ENCODE data around the gene TUBB8B. TPM values are rescaled to one million over a fixed set of nuclear protein-coding genes. Genes with fewer than 3 reads are reported as not detected.
"Not testable (repeated sequence)": the region's sequence is repeated elsewhere in the genome, so short reads cannot be mapped to it uniquely, and the experiment has no call there.

TUBB8B gene
- under 1 TPM; 0.42 to 0.64 (median 0.44) TPM for polyA plus RNA-seq (ENCODE audit: insufficient read length in 3 of 3)

GRCh38 chr18:49176-49665 is at the start of gene TUBB8B:
Gene TUBB8B, minus strand, starts transcription at chr18:49615. Its CDS starts 58 bp downstream, at chr18:49557.
- DNase-seq (ENCODE audit: low read depth in 3 of 3, low spot score in 2 of 3): not testable (repeated sequence)

- DNase-seq (ENCODE audit: low read depth in 3 of 3, low spot score in 2 of 3): not testable (repeated sequence)
Measured at GRCh38 chr18:97252-97914, 48.0 kb upstream of the TUBB8B start.

GRCh38 chr18:96767-97131 is 47.3 kb upstream of the TUBB8B start:
- DNase-seq (ENCODE audit: low read depth in 3 of 3, low spot score in 2 of 3): not testable (repeated sequence)

- DNase-seq (ENCODE audit: low read depth in 3 of 3, low spot score in 2 of 3): not testable (repeated sequence)
Measured at GRCh38 chr18:96101-96766, 46.8 kb upstream of the TUBB8B start.

GRCh38 chr18:95580-95979 is 46.2 kb upstream of the TUBB8B start:
- DNase-seq (ENCODE audit: low read depth in 3 of 3, low spot score in 2 of 3): not testable (repeated sequence)

- not testable (repeated sequence) for DNase-seq (ENCODE audit: low read depth in 3 of 3, low spot score in 2 of 3)
Measured at GRCh38 chr18:93897-94408, 44.5 kb upstream of the TUBB8B start.

GRCh38 chr18:91561-91960 is 42.1 kb upstream of the TUBB8B start:
- DNase-seq (ENCODE audit: low read depth in 3 of 3, low spot score in 2 of 3): not testable (repeated sequence)

GRCh38 chr18:90396-91193 is 41.2 kb upstream of the TUBB8B start:
- DNase-seq (ENCODE audit: low read depth in 3 of 3, low spot score in 2 of 3): not testable (repeated sequence)

- DNase-seq (ENCODE audit: low read depth in 3 of 3, low spot score in 2 of 3): not testable (repeated sequence)
Measured at GRCh38 chr18:89124-89523, 39.7 kb upstream of the TUBB8B start.

GRCh38 chr18:84801-85200 is 35.4 kb upstream of the TUBB8B start:
- DNase-seq (ENCODE audit: low read depth in 3 of 3, low spot score in 2 of 3): not testable (repeated sequence)

- not testable (repeated sequence) for DNase-seq (ENCODE audit: low read depth in 3 of 3, low spot score in 2 of 3)
Measured at GRCh38 chr18:82626-83209, 33.3 kb upstream of the TUBB8B start.

- not testable (repeated sequence) for DNase-seq (ENCODE audit: low read depth in 3 of 3, low spot score in 2 of 3)
Measured at GRCh38 chr18:80881-81280, 31.5 kb upstream of the TUBB8B start.

GRCh38 chr18:80202-80601 is 30.8 kb upstream of the TUBB8B start:
- not testable (repeated sequence) for DNase-seq (ENCODE audit: low read depth in 3 of 3, low spot score in 2 of 3)

- DNase-seq (ENCODE audit: low read depth in 3 of 3, low spot score in 2 of 3): not testable (repeated sequence)
Measured at GRCh38 chr18:75525-76160, 26.2 kb upstream of the TUBB8B start.

- not testable (repeated sequence) for DNase-seq (ENCODE audit: low read depth in 3 of 3, low spot score in 2 of 3)
Measured at GRCh38 chr18:73181-73777, 23.9 kb upstream of the TUBB8B start.

- DNase-seq (ENCODE audit: low read depth in 3 of 3, low spot score in 2 of 3): not testable (repeated sequence)
Measured at GRCh38 chr18:67701-68100, 18.3 kb upstream of the TUBB8B start.

GRCh38 chr18:64279-64678 is 14.9 kb upstream of the TUBB8B start:
- not testable (repeated sequence) for DNase-seq (ENCODE audit: low read depth in 3 of 3, low spot score in 2 of 3)

- not testable (repeated sequence) for DNase-seq (ENCODE audit: low read depth in 3 of 3, low spot score in 2 of 3)
Measured at GRCh38 chr18:63656-64055, 14.2 kb upstream of the TUBB8B start.

- not testable (repeated sequence) for DNase-seq (ENCODE audit: low read depth in 3 of 3, low spot score in 2 of 3)
Measured at GRCh38 chr18:54388-54787, 5.0 kb upstream of the TUBB8B start.

- DNase-seq (ENCODE audit: low read depth in 3 of 3, low spot score in 2 of 3): not testable (repeated sequence)
Measured at GRCh38 chr18:48696-49095, 719 bp downstream of the TUBB8B start.
